ENCODE results near the gene ADNP2.

The ADNP2 gene

GRCh38 chr18:80126797-80127196, 17.7 kb downstream of the ADNP2 start:
- ATAC-seq = peak; percentile 88
- Mint-ChIP-seq H3K27me3 (no peaks in the 10 kb centered on the region), H3K4me3 (peak overlapping the region; percentile 56 to 62), H3K27ac (peak overlapping the region in 1 of 2 donors; percentile 61), H3K4me1 (peaks cover 45% of the 10 kb centered on the region), H3K9me3 (no peaks in the 10 kb centered on the region)
- peak in 1 of 2 donors; percentile 33 for DNase-seq

GRCh38 chr18:80127635-80128034, 18.6 kb downstream of the ADNP2 start:
- Mint-ChIP-seq H3K4me1 (peaks cover 53% of the 10 kb centered on the region), H3K27ac (peak overlapping the region in 1 of 2 donors; percentile 15), H3K9me3 (no peaks in the 10 kb centered on the region), H3K27me3 (no peaks in the 10 kb centered on the region), H3K4me3 (peak overlapping the region; percentile 10 to 13)
- no peak for ATAC-seq
- no peak for DNase-seq

- H3K27ac Mint-ChIP-seq = peak overlapping the region; percentile 31 to 57
- H3K4me1 Mint-ChIP-seq = peaks cover 56% of the 10 kb centered on the region
- H3K4me3 Mint-ChIP-seq = no peak overlapping the region
- no peaks in the 10 kb centered on the region for H3K9me3 Mint-ChIP-seq
- ATAC-seq (no peak), DNase-seq (no peak)
- no peaks in the 10 kb centered on the region for H3K27me3 Mint-ChIP-seq
Observed at GRCh38 chr18:80129672-80130367, 20.8 kb downstream of the ADNP2 start.

- DNase-seq (no peak), ATAC-seq (peak; percentile 67)
- H3K4me3 Mint-ChIP-seq = no peak overlapping the region
- peak overlapping the region in 1 of 2 donors; percentile 60 for H3K27ac Mint-ChIP-seq
- H3K4me1 Mint-ChIP-seq = peaks cover 56% of the 10 kb centered on the region
- H3K27me3 Mint-ChIP-seq = no peaks in the 10 kb centered on the region
- no peaks in the 10 kb centered on the region for H3K9me3 Mint-ChIP-seq
Observed at GRCh38 chr18:80130555-80130954, 21.5 kb downstream of the ADNP2 start.

- Mint-ChIP-seq H3K27me3 (no peaks in the 10 kb centered on the region), H3K9me3 (no peaks in the 10 kb centered on the region), H3K4me3 (no peak overlapping the region), H3K27ac (peak overlapping the region; percentile 86 to 90), H3K4me1 (peaks cover 39% of the 10 kb centered on the region)
- ATAC-seq (no peak), DNase-seq (no peak)
Observed at GRCh38 chr18:80132180-80132812, 23.2 kb downstream of the ADNP2 start.

- H3K4me3 Mint-ChIP-seq = no peak overlapping the region
- no peak for DNase-seq
- ATAC-seq = no peak
- H3K27me3 Mint-ChIP-seq = no peaks in the 10 kb centered on the region
- no peaks in the 10 kb centered on the region for H3K9me3 Mint-ChIP-seq
- H3K4me1 Mint-ChIP-seq = peaks cover 35% of the 10 kb centered on the region
- peak overlapping the region; percentile 86 to 90 for H3K27ac Mint-ChIP-seq
Observed at GRCh38 chr18:80133124-80133523, 24.1 kb downstream of the ADNP2 start.

GRCh38 chr18:80135136-80135535, 26.1 kb downstream of the ADNP2 start:
- Mint-ChIP-seq H3K9me3 (no peaks in the 10 kb centered on the region), H3K4me3 (no peak overlapping the region), H3K27me3 (no peaks in the 10 kb centered on the region), H3K4me1 (peaks cover 24% of the 10 kb centered on the region), H3K27ac (no peak overlapping the region)
- DNase-seq = no peak
- no peak for ATAC-seq

GRCh38 chr18:80136679-80137078, 27.6 kb downstream of the ADNP2 start:
- Mint-ChIP-seq H3K27ac (no peak overlapping the region), H3K4me3 (no peak overlapping the region), H3K9me3 (no peaks in the 10 kb centered on the region), H3K27me3 (no peaks in the 10 kb centered on the region), H3K4me1 (peaks cover 12% of the 10 kb centered on the region)
- DNase-seq = no peak
- no peak for ATAC-seq

GRCh38 chr18:80137137-80137536, 28.1 kb downstream of the ADNP2 start:
- Mint-ChIP-seq H3K4me3 (no peak overlapping the region), H3K4me1 (peaks cover 8% of the 10 kb centered on the region), H3K9me3 (no peaks in the 10 kb centered on the region), H3K27ac (no peak overlapping the region), H3K27me3 (no peaks in the 10 kb centered on the region)
- ATAC-seq (no peak), DNase-seq (no peak)

- H3K27me3 Mint-ChIP-seq = no peaks in the 10 kb centered on the region
- H3K4me3 Mint-ChIP-seq = no peak overlapping the region
- no peaks in the 10 kb centered on the region for H3K9me3 Mint-ChIP-seq
- H3K4me1 Mint-ChIP-seq = no peaks in the 10 kb centered on the region
- no peak for ATAC-seq
- no peak for DNase-seq
- no peak overlapping the region for H3K27ac Mint-ChIP-seq
Observed at GRCh38 chr18:80137976-80138375, 28.9 kb downstream of the ADNP2 start.

- Mint-ChIP-seq H3K9me3 (no peaks in the 10 kb centered on the region), H3K27me3 (no peaks in the 10 kb centered on the region), H3K4me3 (no peak overlapping the region), H3K27ac (no peak overlapping the region), H3K4me1 (no peaks in the 10 kb centered on the region)
- no peak for DNase-seq
- peak; percentile 35 for ATAC-seq
Observed at GRCh38 chr18:80140455-80140985, 31.5 kb downstream of the ADNP2 start.

- ATAC-seq (no peak), DNase-seq (no peak)
- Mint-ChIP-seq H3K9me3 (no peaks in the 10 kb centered on the region), H3K4me1 (peaks cover 12% of the 10 kb centered on the region), H3K4me3 (no peak overlapping the region), H3K27ac (no peak overlapping the region), H3K27me3 (peaks cover 9% of the 10 kb centered on the region)
Observed at GRCh38 chr18:80143881-80144280, 34.8 kb downstream of the ADNP2 start.

- Mint-ChIP-seq H3K4me3 (no peak overlapping the region), H3K4me1 (peaks cover 14% of the 10 kb centered on the region), H3K27ac (no peak overlapping the region), H3K9me3 (no peaks in the 10 kb centered on the region), H3K27me3 (peaks cover 16% of the 10 kb centered on the region)
- ATAC-seq (no peak), DNase-seq (no peak)
Observed at GRCh38 chr18:80145196-80145804, 36.2 kb downstream of the ADNP2 start.

- ATAC-seq (peak; percentile 32), DNase-seq (no peak)
- peak overlapping the region; percentile 76 to 83 for H3K4me3 Mint-ChIP-seq
- peaks cover 14% of the 10 kb centered on the region for H3K4me1 Mint-ChIP-seq
- H3K9me3 Mint-ChIP-seq = no peaks in the 10 kb centered on the region
- no peak overlapping the region for H3K27ac Mint-ChIP-seq
- peaks cover 21% of the 10 kb centered on the region for H3K27me3 Mint-ChIP-seq
Observed at GRCh38 chr18:80147037-80147417, 38.0 kb downstream of the ADNP2 start.

GRCh38 chr18:80147418-80148325, 38.6 kb downstream of the ADNP2 start:
- peaks cover 14% of the 10 kb centered on the region for H3K4me1 Mint-ChIP-seq
- peak overlapping the region; percentile 76 to 83 for H3K4me3 Mint-ChIP-seq
- DNase-seq (peak; percentile 61 to 79), ATAC-seq (peak; percentile 93)
- no peaks in the 10 kb centered on the region for H3K9me3 Mint-ChIP-seq
- H3K27me3 Mint-ChIP-seq = peaks cover 21% of the 10 kb centered on the region
- H3K27ac Mint-ChIP-seq = peak overlapping the region in 1 of 2 donors; percentile 19
